Tibial artery (tissue), 4 donors: ENCODE measurements around the gene UBE2E2.
"Not testable (repeated sequence)": the region's sequence is repeated elsewhere in the genome, so short reads cannot be mapped to it uniquely, and the experiment has no call there.

ENCODE experiments used
- DNase-seq, 2 donors: peaks; one replicate each; pipeline ENCODE4 v3.0.0-alpha.2; 2019
- H3K27ac ChIP-seq, 2 donors: fragments of 200-600 bp; sonication (generic) in 1 of 2; 1 replicate in 1 of 2; 2 replicates in 1 of 2; pipeline ENCODE4 v1.5.1; 2018 to 2019; ENCODE audit warnings: mild to moderate bottlenecking in 1 of 2
- H3K27me3 ChIP-seq, 2 donors: fragments of 200-600 bp; sonication (generic) in 1 of 2; one replicate each; pipeline versions ENCODE4 v1.5.1 to v1.6.0; 2016 to 2019
- H3K36me3 ChIP-seq, 3 donors: fragments of 200-600 bp; sonication (generic) in 2 of 3; one replicate each; pipeline ENCODE4 v1.5.1; 2016 to 2019; ENCODE audit warnings: mild to moderate bottlenecking in 2 of 3
- H3K4me1 ChIP-seq, 4 donors: fragments of 200-600 bp; sonication (generic) in 2 of 4; 1 replicate in 3 of 4; 2 replicates in 1 of 4; pipeline ENCODE4 v1.5.1; 2016 to 2019
- H3K4me3 ChIP-seq, 2 donors: fragments of 200-600 bp; sonication (generic) in 1 of 2; 1 replicate in 1 of 2; 2 replicates in 1 of 2; pipeline ENCODE4 v1.5.1; 2018 to 2019; ENCODE audit warnings: mild to moderate bottlenecking in 2 of 2
- H3K9me3 ChIP-seq, 3 donors: fragments of 200-600 bp; sonication (generic) in 1 of 3; one replicate each; pipeline ENCODE4 v1.5.1; 2016 to 2019
- CTCF ChIP-seq, 2 experiments: fragments of 200-600 bp in 1 of 2; fragments of 450-650 bp in 1 of 2; IDR thresholded peaks; one replicate each; pipeline ENCODE4 v1.5.1; 2017 to 2019; ENCODE audit warnings: antibody characterized with exemption in 2 of 2, mild to moderate bottlenecking in 1 of 2, moderate library complexity in 1 of 2
- intact Hi-C: fragments of 100-400 bp; cut with DNase I; formaldehyde crosslinking; loops from one replicate; pipeline ENCODE4 v1.15.0; 2023; ENCODE audit warnings: low total_unique reads

The UBE2E2 gene

GRCh38 chr3:23329471-23330105 is 126.5 kb downstream of the UBE2E2 start:
- TF ChIP-seq CTCF (IDR thresholded peaks at IDR 0.05): no peak
- no peak overlapping the region for H3K4me3 ChIP-seq
- no peak overlapping the region for H3K27ac ChIP-seq
- peaks cover 0 to 16% (median 0%) of the 10 kb centered on the region in 4 donors for H3K4me1 ChIP-seq
- intact Hi-C loops: no loop called here
- H3K9me3 ChIP-seq: no peaks in the 10 kb centered on the region
- DNase-seq: no peak
- H3K27me3 ChIP-seq: no peaks in the 10 kb centered on the region
- H3K36me3 ChIP-seq: no peaks in the 10 kb centered on the region

DNA sequence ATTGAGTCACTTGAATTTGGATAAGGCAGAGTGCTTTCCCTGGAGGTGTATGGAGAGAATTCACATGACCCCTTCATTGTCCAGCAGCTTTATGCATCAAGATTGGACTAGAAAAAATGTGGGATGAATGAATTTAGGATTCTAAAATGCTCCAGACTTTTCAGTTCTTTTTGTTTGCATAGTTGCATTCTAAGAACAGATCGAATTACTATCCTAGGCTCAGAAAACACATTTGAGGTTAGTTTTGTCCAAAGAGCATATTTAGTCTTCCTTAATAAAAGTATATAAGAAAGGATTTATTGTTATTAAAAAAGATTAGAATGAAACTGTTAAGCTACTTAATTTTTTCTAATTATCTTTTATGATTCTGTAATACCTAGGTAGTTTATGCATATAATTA is 127.4 kb downstream of the UBE2E2 start:
- Histone ChIP-seq H3K27ac (no peak overlapping the region), H3K27me3 (no peaks in the 10 kb centered on the region), H3K4me1 (peaks cover 0 to 7% (median 0%) of the 10 kb centered on the region in 4 donors), H3K36me3 (no peaks in the 10 kb centered on the region), H3K4me3 (no peak overlapping the region), H3K9me3 (no peaks in the 10 kb centered on the region)
- TF ChIP-seq CTCF (IDR thresholded peaks at IDR 0.05): no peak
- DNase-seq: no peak
- intact Hi-C loops: no loop called here

GRCh38 chr3:23331141-23331935 is 128.2 kb downstream of the UBE2E2 start:
- DNase-seq: no peak
- no peak for TF ChIP-seq CTCF (IDR thresholded peaks at IDR 0.05)

GRCh38 chr3:23333633-23334032 is 130.5 kb downstream of the UBE2E2 start:
- DNase-seq: no peak
- TF ChIP-seq CTCF (IDR thresholded peaks at IDR 0.05): no peak
- Histone ChIP-seq H3K27me3 (no peaks in the 10 kb centered on the region), H3K36me3 (no peaks in the 10 kb centered on the region), H3K9me3 (no peaks in the 10 kb centered on the region), H3K4me3 (no peak overlapping the region), H3K27ac (no peak overlapping the region), H3K4me1 (peaks cover 0 to 9% (median 0%) of the 10 kb centered on the region in 4 donors)
- intact Hi-C loops: no loop called here

More at GRCh38 chr3:23331141-23331935, 128.2 kb downstream of the UBE2E2 start:
- no peaks in the 10 kb centered on the region for H3K4me1 ChIP-seq
- intact Hi-C loops: no loop called here
- no peak overlapping the region for H3K4me3 ChIP-seq
- H3K9me3 ChIP-seq: no peaks in the 10 kb centered on the region
- no peak overlapping the region for H3K27ac ChIP-seq
- H3K27me3 ChIP-seq: no peaks in the 10 kb centered on the region
- no peaks in the 10 kb centered on the region for H3K36me3 ChIP-seq

DNA sequence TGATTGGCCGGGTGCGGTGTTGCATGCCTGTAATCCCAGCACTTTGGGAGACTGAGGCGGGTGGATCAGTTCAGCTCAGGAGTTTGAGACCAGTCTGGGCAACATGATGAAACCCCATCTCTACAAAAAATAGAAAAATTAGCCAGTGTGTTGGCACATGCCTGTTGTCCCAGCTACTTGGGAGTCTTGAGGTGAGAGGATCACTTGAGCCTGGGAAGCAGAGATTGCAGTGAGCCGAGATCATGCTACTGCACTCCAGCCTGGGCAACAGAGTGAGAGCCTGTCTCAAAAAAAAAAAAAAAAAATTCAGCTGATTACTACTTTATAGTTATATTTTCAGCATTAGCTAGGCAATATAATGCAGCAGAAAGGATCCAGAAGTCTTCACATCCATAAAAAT is 133.7 kb downstream of the UBE2E2 start:
- H3K4me3 ChIP-seq, H3K27me3 ChIP-seq, H3K36me3 ChIP-seq, DNase-seq, H3K9me3 ChIP-seq, H3K27ac ChIP-seq, intact Hi-C loops: not testable (repeated sequence)
- H3K4me1 ChIP-seq: peaks cover 0 to 23% (median 0%) of the 10 kb centered on the region in 4 donors

GRCh38 chr3:23341147-23341838 is 138.2 kb downstream of the UBE2E2 start:
- DNase-seq: no peak
- Histone ChIP-seq H3K27me3 (no peaks in the 10 kb centered on the region), H3K4me1 (peaks cover 0 to 23% (median 1%) of the 10 kb centered on the region in 4 donors), H3K4me3 (no peak overlapping the region), H3K36me3 (no peaks in the 10 kb centered on the region), H3K9me3 (no peaks in the 10 kb centered on the region), H3K27ac (no peak overlapping the region)
- no peak for TF ChIP-seq CTCF (IDR thresholded peaks at IDR 0.05)
- intact Hi-C loops: no loop called here
